HG02759 (cell line): ENCODE data around the gene TNFRSF1B.

ENCODE experiments used
- ATAC-seq: cut with Tn5 transposase; IDR thresholded peaks from one replicate; pipeline ENCODE4 v1.9.1; 2021; ENCODE audit warnings: mild to moderate bottlenecking, moderate library complexity; ENCODE audit not compliant: unreplicated experiment

TNFRSF1B gene

GRCh38 chr1:12188657-12189327 is 22.0 kb downstream of the TNFRSF1B start:
- no peak for ATAC-seq

- no peak for ATAC-seq
These were observed 22.5 kb downstream of the TNFRSF1B start for GRCh38 chr1:12189328-12189682.

GRCh38 chr1:12191242-12192032 is 24.6 kb downstream of the TNFRSF1B start:
- ATAC-seq = no peak

GRCh38 chr1:12194666-12195216 is 27.9 kb downstream of the TNFRSF1B start:
- no peak for ATAC-seq

- no peak for ATAC-seq
These were observed 28.6 kb downstream of the TNFRSF1B start for GRCh38 chr1:12195416-12195815.

GRCh38 chr1:12196641-12197482 is 30.1 kb downstream of the TNFRSF1B start:
- ATAC-seq = no peak

- no peak for ATAC-seq
These were observed 30.7 kb downstream of the TNFRSF1B start for GRCh38 chr1:12197483-12197880.

- no peak for ATAC-seq
These were observed 33.4 kb downstream of the TNFRSF1B start for GRCh38 chr1:12200208-12200607.

- ATAC-seq = no peak
These were observed 34.8 kb downstream of the TNFRSF1B start for GRCh38 chr1:12201352-12202189.

- ATAC-seq = no peak
These were observed 35.4 kb downstream of the TNFRSF1B start for GRCh38 chr1:12202190-12202497.

- ATAC-seq = no peak
These were observed 35.8 kb downstream of the TNFRSF1B start for GRCh38 chr1:12202577-12202976.

GRCh38 chr1:12203216-12204007 is 36.6 kb downstream of the TNFRSF1B start:
- ATAC-seq = no peak

GRCh38 chr1:12204140-12204539 is 37.3 kb downstream of the TNFRSF1B start:
- ATAC-seq = no peak

GRCh38 chr1:12204754-12205658 is 38.2 kb downstream of the TNFRSF1B start:
- ATAC-seq = no peak

GRCh38 chr1:12206238-12206637 is 39.4 kb downstream of the TNFRSF1B start:
- ATAC-seq = no peak

- ATAC-seq = no peak
These were observed 40.1 kb downstream of the TNFRSF1B start for GRCh38 chr1:12206792-12207424.

- ATAC-seq = no peak
These were observed 41.5 kb downstream of the TNFRSF1B start for GRCh38 chr1:12208271-12208670.

GRCh38 chr1:12208764-12209494 is 42.1 kb downstream of the TNFRSF1B start:
- peak; percentile 50 for ATAC-seq
